ENCODE data around the gene HPCA.

HPCA gene

DNA sequence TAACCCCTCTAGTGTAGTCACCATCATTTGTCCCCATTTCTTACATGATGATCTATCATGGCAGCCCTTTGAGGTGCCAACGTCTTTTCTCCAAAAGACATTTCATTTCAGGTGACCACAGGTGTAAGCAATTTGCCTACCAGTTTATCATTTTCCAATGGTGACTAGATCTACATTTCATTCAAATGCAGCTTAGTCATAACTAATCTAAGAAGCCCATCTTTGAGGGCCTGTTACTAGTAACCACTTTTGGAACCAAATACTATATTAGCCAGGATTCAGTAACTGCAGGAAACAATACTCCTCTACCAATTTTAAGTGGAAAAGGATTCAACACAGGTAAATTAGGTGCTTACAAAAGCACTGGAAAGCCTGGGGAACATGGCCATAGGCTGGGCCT, 45.5 kb downstream of the HPCA start:
- no peak for DNase-seq (ENCODE audit: low read depth in 2 of 2, low spot score in 1 of 2)

DNA sequence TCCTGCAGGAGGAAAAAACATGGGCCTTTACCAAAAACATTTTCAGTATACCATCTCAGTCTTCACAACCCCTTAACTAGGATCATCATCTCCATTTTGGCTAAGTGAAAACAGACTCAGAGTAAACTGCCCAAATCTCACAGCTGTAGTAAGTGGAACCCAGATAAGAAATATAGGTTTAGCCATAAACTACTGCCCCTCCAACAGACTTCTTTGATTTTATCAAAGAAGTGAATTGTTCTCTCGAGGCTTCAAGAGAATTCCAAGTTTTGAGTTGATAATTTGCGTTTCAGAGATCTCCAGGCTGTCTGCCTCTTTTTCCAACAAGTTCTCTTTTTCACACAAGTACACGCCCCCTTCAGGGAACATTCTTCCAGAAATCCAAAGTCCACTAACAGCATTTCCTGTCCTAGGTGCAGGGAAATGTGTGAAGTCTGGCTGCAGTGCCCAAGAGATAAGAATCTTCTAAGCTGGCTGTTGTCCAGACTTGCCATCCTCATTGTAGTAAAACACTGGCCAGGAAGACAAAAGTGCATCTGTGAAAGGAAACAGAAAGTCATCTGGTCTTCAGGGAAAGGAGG, 47.5 kb downstream of the HPCA start:
- DNase-seq (ENCODE audit: low read depth in 2 of 2, low spot score in 1 of 2): no peak

DNA sequence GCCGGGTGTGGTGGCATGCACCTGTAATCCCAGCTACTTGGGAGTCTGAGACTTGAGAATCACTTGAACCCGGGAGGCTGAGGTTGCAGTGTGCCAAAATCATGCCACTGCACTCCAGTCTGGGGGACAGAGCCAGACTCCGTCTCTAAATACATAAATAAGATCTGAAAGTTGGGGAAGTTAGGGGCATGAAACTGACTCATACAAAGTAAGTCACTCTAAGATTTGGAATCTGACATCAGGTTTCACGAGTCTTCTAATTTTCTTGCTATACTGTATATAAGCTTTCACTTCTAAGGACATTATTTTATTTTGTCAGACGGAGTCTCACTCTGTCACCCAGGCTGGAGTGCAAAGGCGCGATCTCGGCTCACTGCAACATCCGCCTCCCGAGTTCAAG, 48.2 kb downstream of the HPCA start:
- no peak for DNase-seq (ENCODE audit: low read depth in 2 of 2, low spot score in 1 of 2)

DNA sequence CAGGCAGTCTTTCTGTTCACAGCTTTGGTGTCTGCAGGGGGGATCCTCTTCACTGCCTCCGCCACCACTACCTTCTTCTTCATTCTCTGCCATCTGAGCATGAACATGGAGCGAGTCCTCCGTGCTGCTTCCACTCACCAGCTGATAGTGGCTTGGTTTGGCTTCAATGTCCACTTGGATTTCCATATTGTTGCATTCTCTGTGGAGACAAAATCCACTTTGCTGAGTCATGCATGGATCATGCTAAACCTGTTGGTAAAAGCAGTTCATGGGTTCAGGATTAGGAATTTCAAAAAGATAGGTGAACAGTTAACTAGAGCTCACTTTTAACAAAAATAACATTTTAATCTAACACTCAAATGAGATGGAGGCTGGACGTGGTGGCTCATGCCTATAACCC, 50.8 kb downstream of the HPCA start:
- DNase-seq (ENCODE audit: low read depth in 2 of 2, low spot score in 1 of 2): no peak

DNA sequence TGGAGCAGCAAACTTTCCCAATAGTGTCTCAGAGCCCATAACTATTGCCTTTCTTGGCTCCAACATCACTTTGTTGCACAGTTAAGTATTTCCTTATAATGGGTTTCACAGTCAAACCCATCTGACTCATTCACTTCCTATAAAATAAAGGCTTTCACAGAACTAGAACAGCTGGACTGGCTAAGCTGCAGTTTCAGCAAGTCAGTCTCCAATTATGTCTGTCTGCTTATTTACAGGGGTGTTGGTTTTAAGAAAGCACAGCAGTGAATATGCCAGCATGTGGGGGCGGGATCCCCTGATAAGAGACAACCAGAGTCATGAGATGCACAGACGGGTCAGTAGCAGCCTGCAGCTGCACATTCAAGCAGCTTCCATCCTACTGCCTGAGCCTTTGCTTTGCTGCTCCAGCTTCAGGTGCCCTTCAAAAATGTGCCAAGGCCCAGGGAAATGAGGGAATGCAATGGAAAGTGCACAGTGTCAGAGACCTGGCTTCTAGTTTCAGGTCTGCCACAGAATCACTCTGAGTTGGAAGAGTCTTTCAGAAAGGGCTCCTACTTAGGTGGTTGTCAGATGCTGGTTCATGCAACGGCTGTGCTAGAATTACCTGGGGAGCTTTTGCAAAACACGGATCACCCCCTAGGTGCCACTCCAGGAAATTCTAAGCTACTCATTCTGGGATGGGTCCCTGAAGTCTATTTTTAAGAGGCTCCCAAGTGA, 53.5 kb downstream of the HPCA start:
- DNase-seq (ENCODE audit: low read depth in 2 of 2, low spot score in 1 of 2): no peak

DNA sequence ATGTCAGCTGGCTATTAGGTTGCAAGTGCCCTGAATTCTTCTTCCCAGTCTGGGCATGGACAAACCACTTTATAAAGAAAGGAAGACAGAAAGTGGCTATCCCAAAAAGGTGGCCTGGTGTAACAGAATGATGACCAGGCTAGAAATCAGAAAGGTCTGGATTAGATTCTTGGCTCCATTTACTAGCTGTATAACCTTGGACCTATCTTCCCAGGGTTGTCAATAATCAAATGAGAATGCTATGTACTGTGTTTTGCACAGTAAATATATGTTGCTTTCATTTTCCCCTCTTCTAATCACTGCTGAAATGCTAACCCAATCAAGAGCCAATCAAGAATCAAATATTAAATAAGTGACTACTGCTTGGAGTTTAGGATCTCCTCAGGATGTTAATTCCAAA, 57.9 kb downstream of the HPCA start:
- no peak for DNase-seq (ENCODE audit: low read depth in 2 of 2, low spot score in 1 of 2)

All from stimulated activated CD8-positive, alpha-beta memory T cell treated with anti-CD3 and anti-CD28 coated beads, Interleukin-4, amount 100 ng/mL, for 4 hours (primary cell).